HCT116 (cell line): ENCODE measurements around the gene FGGY.

ENCODE experiments used
- CEBPB ChIP-seq: IDR thresholded peaks from 2 replicates; pipeline ENCODE4 v1.6.1; 2012; ENCODE audit warnings: low read depth
- CTCF ChIP-seq, 3 experiments: fragments of 200-600 bp in 1 of 3; sonication (generic) in 1 of 3; IDR thresholded peaks in 2 of 3; conservative IDR thresholded peaks in 1 of 3; 2 replicates each; pipeline ENCODE4 v1.5.1; 2012 to 2017; ENCODE audit warnings: low read depth in 2 of 3, low read length in 2 of 3, antibody characterized with exemption in 1 of 3, borderline replicate concordance in 1 of 3, control low read depth in 1 of 3, mild to moderate bottlenecking in 1 of 3, mixed read lengths in 1 of 3, mixed run types in 1 of 3, moderate library complexity in 1 of 3; ENCODE audit not compliant: insufficient read depth in 1 of 3
- EZH2 ChIP-seq: fragments of 200-600 bp; sonication (generic); IDR thresholded peaks from 2 replicates; pipeline ENCODE4 v1.6.1; 2017; ENCODE audit warnings: antibody characterized with exemption, mixed run types
- EZH2phosphoT487 ChIP-seq: fragments of 200-600 bp; IDR thresholded peaks from 2 replicates; pipeline ENCODE4 v1.6.1; 2018; ENCODE audit warnings: antibody characterized with exemption, borderline replicate concordance
- JUND ChIP-seq: IDR thresholded peaks from 2 replicates; pipeline ENCODE4 v1.6.1; 2012
- POLR2A ChIP-seq: IDR thresholded peaks from 2 replicates; pipeline ENCODE4 v1.7.0; 2011; ENCODE audit warnings: borderline replicate concordance; ENCODE audit not compliant: insufficient read depth, insufficient read length; ENCODE audit errors: extremely low read depth
- POLR2AphosphoS5 ChIP-seq: IDR thresholded peaks from 2 replicates; pipeline ENCODE4 v1.6.1; 2011; ENCODE audit warnings: mild to moderate bottlenecking, low read depth, low read length, moderate library complexity
- RAD21 ChIP-seq: IDR thresholded peaks from 2 replicates; pipeline ENCODE4 v1.6.1; 2012; ENCODE audit warnings: low read depth, mild to moderate bottlenecking
- REST ChIP-seq: IDR thresholded peaks from 2 replicates; pipeline ENCODE4 v1.6.1; 2012; ENCODE audit warnings: low read depth
- SIN3A ChIP-seq: IDR thresholded peaks from 2 replicates; pipeline ENCODE4 v1.6.1; 2012; ENCODE audit warnings: low read depth
- SP1 ChIP-seq: IDR thresholded peaks from 2 replicates; pipeline ENCODE4 v1.6.1; 2012; ENCODE audit warnings: low read depth
- YY1 ChIP-seq: IDR thresholded peaks from 2 replicates; pipeline ENCODE4 v1.6.1; 2011; ENCODE audit warnings: low read length, low read depth, moderate library complexity, mild to moderate bottlenecking; ENCODE audit not compliant: insufficient replicate concordance; ENCODE audit errors: extremely low read depth
- ZFX ChIP-seq: fragments of 450-650 bp; IDR thresholded peaks from 2 replicates; pipeline ENCODE4 v1.6.1; 2017

- no peak for TF ChIP-seq YY1
- no peak for TF ChIP-seq CTCF (IDR thresholded peaks at IDR 0.05 in 2 of 3, conservative IDR thresholded peaks at IDR 0.05 in 1 of 3; ENCODE audit: borderline replicate concordance in 1 of 3, insufficient read depth in 1 of 3, low read depth in 2 of 3, low read length in 2 of 3)
- no peak for TF ChIP-seq ZFX
- no peak for TF ChIP-seq SP1
- TF ChIP-seq JUND = no peak
- TF ChIP-seq POLR2A = no peak
- no peak for TF ChIP-seq RAD21
- TF ChIP-seq REST = no peak
- TF ChIP-seq EZH2phosphoT487 = no peak
- no peak for TF ChIP-seq EZH2
- TF ChIP-seq POLR2AphosphoS5 = no peak
- TF ChIP-seq CEBPB = no peak
- TF ChIP-seq SIN3A = no peak
Measured at GRCh38 chr1:59356627-59357026, 59.7 kb downstream of the FGGY start.
